Spleen (tissue), 7 donors: ENCODE measurements around the gene LIMS3.
"Not testable (repeated sequence)": the region's sequence is repeated elsewhere in the genome, so short reads cannot be mapped to it uniquely, and the experiment has no call there.

Experiments
- POLR2A ChIP-seq, 3 donors: fragments of 450-650 bp; IDR thresholded peaks; one replicate each; pipeline ENCODE4 v1.5.1; 2017; ENCODE audit warnings: antibody characterized with exemption in 3 of 3, mild to moderate bottlenecking in 1 of 3
- TF ChIP-seq, protein P1 (sequence below), 11 experiments: fragments of 200-600 bp in 7 of 11; fragments of 450-650 bp in 4 of 11; sonication (generic) in 4 of 11; IDR thresholded peaks in 8 of 11; conservative IDR thresholded peaks in 3 of 11; 1 replicate in 7 of 11; 2 replicates in 4 of 11; pipeline versions ENCODE4 v1.4.0 to v1.8.0; 2016 to 2021; ENCODE audit warnings: antibody characterized with exemption in 11 of 11, inconsistent platforms in 4 of 11, mild to moderate bottlenecking in 1 of 11
- donor health status: DM: no; HTN: no; CAD: no; lungs with moderate emphysema.
- donor health status: DM: no; HTN: no; CAD: no.
- donor health status: DM: no; HTN: no; CAD: no.

DNA sequence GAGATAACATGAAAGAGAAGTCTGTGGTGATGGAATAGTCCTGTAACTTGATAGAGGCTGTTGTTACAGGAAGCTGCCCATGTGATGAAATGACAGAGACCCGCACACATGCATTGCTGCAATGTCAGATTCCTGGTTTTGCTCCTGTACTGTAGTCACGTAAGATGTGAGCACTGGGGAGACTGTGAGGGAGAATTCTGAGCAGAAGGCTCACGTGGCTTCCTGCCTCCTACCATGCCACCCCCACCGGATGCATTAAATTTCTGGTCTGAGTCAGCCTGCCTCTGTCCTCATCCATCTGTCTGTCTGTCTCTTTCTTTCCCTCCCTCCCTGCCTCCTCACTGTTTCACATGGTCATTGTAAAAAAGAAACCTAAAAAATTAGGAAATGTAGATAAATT, 2.3 kb upstream of the LIMS3 start:
- TF ChIP-seq, protein P1, sequence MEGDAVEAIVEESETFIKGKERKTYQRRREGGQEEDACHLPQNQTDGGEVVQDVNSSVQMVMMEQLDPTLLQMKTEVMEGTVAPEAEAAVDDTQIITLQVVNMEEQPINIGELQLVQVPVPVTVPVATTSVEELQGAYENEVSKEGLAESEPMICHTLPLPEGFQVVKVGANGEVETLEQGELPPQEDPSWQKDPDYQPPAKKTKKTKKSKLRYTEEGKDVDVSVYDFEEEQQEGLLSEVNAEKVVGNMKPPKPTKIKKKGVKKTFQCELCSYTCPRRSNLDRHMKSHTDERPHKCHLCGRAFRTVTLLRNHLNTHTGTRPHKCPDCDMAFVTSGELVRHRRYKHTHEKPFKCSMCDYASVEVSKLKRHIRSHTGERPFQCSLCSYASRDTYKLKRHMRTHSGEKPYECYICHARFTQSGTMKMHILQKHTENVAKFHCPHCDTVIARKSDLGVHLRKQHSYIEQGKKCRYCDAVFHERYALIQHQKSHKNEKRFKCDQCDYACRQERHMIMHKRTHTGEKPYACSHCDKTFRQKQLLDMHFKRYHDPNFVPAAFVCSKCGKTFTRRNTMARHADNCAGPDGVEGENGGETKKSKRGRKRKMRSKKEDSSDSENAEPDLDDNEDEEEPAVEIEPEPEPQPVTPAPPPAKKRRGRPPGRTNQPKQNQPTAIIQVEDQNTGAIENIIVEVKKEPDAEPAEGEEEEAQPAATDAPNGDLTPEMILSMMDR (IDR thresholded peaks at IDR 0.05 in 8 of 11, conservative IDR thresholded peaks at IDR 0.05 in 3 of 11): not testable (repeated sequence)
- TF ChIP-seq POLR2A (IDR thresholded peaks at IDR 0.05): not testable (repeated sequence)
